ENCODE measurements around the gene TMEM255B.
"Not testable (repeated sequence)": the region's sequence is repeated elsewhere in the genome, so short reads cannot be mapped to it uniquely, and the experiment has no call there.

Gene TMEM255B

DNA sequence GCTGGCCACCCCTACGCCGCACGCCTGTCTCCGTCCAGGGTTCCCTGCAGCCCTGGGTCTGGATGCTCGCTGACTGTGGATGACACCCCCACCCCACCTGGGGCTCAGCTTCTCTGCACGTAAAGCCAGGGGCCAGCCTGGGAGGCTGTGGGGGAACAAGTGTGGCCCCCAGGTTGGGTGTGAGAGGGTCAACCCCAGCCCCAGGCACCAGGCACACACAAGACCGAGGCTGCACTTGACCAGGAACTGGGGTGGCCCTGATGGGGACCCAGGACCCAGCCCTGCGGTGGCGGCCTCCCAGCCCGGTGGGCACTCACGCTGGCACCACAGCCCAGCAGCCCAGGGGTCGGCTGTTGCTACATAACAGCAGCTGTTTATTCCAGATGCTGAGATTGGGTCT is 63.2 kb downstream of the TMEM255B start:
- no peak for DNase-seq (ENCODE audit: low read depth)
- H3K4me3 ChIP-seq (ENCODE audit: low read length), result no peak overlapping the region
- no peak for TF ChIP-seq CTCF (conservative IDR thresholded peaks at IDR 0.05; ENCODE audit: low read length)

DNA sequence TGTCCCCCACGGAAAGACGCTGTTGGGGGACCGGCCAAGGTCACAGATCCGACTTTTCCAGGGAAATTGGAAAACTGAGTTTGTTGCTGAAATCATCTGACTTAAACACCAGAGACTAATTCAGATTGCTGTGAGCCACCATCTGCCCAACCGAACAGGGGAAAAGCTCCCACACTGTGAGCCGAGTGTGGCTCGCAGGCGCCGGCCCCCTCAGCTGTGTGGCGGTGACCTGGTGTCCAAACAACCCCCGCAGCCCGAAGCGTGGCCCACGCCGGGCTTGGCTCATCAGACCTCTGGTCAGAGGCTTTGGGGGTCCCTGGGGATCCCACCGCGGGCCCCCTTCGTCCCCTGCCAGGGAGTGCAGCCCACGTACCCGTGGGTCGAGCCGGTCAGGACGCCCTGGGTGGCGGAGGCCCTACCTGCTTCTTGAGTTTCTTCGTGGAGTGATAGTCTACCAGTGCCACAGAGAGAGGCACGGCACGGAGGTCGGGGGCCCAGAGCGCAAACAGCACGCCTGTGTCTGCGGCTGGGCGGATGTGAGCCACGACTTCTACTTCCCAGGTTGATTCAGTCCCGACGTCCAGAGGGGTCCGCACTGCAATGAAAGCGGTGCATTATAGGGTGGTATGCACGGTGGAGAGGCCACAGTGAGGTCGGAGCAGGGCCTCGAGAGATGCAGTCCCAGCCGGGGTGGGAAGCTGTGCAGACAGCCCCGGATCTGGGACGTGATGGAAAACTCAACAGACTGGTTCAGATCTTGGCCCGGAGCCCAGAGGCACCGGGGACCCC is 64.1 kb downstream of the TMEM255B start:
- H3K4me3 ChIP-seq (ENCODE audit: low read length), result no peak overlapping the region
- no peak for TF ChIP-seq CTCF (conservative IDR thresholded peaks at IDR 0.05; ENCODE audit: low read length)
- DNase-seq (ENCODE audit: low read depth), result no peak

DNA sequence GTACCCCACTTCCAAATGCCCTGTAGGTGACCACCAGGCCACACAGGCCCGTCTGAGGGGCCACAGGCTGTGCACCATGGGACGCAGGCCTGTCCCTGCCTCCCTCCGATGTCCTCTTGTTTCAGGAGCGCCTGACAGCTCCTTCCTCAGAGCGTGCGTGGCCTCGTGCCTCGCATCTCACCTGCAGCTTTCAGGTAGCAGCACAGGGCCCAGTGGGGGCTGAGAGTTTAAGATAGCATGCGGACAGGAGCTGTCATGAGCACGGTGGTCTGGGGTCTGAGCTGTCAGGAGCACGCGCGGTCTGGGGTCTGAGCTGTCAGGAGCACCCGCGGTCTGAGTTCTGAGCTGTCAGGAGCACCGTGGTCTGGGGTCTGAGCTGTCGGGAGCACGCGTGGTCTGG is 64.7 kb downstream of the TMEM255B start:
- DNase-seq (ENCODE audit: low read depth), result no peak
- TF ChIP-seq CTCF (conservative IDR thresholded peaks at IDR 0.05; ENCODE audit: low read length), result no peak
- H3K4me3 ChIP-seq (ENCODE audit: low read length), result no peak overlapping the region

GRCh38 chr13:113825841-113826240 is 66.8 kb downstream of the TMEM255B start:
- H3K4me3 ChIP-seq (ENCODE audit: low read length), result no peak overlapping the region
- TF ChIP-seq CTCF (conservative IDR thresholded peaks at IDR 0.05; ENCODE audit: low read length), result no peak
- DNase-seq (ENCODE audit: low read depth), result no peak

DNA sequence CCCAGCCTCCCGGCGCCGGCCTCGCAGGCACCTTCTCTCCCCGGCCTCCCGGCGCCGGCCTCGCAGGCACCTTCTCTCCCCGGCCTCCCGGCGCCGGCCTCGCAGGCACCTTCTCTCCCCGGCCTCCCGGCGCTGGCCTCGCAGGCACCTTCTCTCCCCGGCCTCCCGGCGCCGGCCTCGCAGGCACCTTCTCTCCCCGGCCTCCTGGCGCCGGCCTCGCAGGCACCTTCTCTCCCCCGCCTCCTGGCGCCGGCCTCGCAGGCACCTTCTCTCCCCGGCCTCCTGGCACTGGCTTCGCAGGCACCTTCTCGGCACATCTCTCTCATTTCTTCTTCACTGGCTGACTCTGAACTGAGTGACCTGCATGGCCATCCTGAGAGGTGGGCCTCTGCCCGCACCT is 67.4 kb downstream of the TMEM255B start:
- DNase-seq (ENCODE audit: low read depth), result not testable (repeated sequence)

DNA sequence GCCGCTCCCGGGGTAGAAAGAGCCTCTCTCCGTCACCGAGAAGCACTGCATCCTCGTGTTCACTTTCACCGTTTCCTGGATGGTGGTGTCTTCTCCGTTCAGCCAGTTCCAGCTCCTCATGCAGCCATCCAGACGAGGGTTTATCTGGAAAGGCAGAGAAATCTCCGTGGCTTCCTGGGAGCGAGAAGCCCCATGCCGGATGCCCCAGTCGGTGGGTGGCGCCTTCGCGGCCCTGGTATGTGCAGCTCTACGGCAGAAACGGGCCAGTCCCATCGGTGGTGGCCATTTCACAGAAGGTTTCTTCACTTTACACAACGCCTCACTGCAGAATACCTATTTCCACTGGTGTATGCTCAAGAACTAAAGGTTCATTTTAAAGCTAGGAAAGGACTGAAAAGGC is 68.0 kb downstream of the TMEM255B start:
- no peak for TF ChIP-seq CTCF (conservative IDR thresholded peaks at IDR 0.05; ENCODE audit: low read length)
- DNase-seq (ENCODE audit: low read depth), result no peak
- no peak overlapping the region for H3K4me3 ChIP-seq (ENCODE audit: low read length)

More for the DNA sequence above, 67.4 kb downstream of the TMEM255B start:
- not testable (repeated sequence) for H3K4me3 ChIP-seq (ENCODE audit: low read length)

- no peak overlapping the region for H3K4me3 ChIP-seq (ENCODE audit: low read length)
- TF ChIP-seq CTCF (conservative IDR thresholded peaks at IDR 0.05; ENCODE audit: low read length), result no peak
- DNase-seq (ENCODE audit: low read depth), result no peak
Measured at GRCh38 chr13:113828282-113828825, 69.3 kb downstream of the TMEM255B start.

- DNase-seq (ENCODE audit: low read depth), result not testable (repeated sequence)
Measured at GRCh38 chr13:113830426-113830950, 71.5 kb downstream of the TMEM255B start.

More at GRCh38 chr13:113830426-113830950, 71.5 kb downstream of the TMEM255B start:
- not testable (repeated sequence) for H3K4me3 ChIP-seq (ENCODE audit: low read length)
